Measurements from ENCODE around the gene FRS2. TPM values are rescaled to one million over a fixed set of nuclear protein-coding genes. Genes with fewer than 3 reads are reported as not detected.

The FRS2 gene
- polyA plus RNA-seq, 4 donors, result 42.7 to 54.7 (median 48.8) TPM

GRCh38 chr12:69523433-69524330, 53.5 kb downstream of the FRS2 start:
- no peak for DNase-seq (ENCODE audit: low read depth in 4 of 4, low spot score in 3 of 4)

DNA sequence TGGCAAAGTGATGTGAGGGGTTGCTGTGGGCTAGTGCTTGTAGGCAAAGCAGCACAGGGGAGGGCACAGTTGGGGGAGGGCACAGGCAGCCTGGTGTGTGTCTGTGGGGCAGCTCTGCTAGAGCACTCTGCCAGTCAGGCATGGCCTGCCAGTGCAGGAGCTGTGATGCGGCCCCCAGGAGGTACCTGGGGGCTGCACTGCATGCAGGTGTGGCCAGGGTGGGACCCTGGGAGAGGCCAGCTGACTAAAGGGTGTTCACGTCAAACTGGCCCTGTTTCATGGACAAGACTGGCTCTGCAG, 54.1 kb downstream of the FRS2 start:
- DNase-seq (ENCODE audit: low read depth in 4 of 4, low spot score in 3 of 4), result no peak

- DNase-seq (ENCODE audit: low read depth in 4 of 4, low spot score in 3 of 4), result no peak
Measured at GRCh38 chr12:69524755-69525469, 54.7 kb downstream of the FRS2 start.

DNA sequence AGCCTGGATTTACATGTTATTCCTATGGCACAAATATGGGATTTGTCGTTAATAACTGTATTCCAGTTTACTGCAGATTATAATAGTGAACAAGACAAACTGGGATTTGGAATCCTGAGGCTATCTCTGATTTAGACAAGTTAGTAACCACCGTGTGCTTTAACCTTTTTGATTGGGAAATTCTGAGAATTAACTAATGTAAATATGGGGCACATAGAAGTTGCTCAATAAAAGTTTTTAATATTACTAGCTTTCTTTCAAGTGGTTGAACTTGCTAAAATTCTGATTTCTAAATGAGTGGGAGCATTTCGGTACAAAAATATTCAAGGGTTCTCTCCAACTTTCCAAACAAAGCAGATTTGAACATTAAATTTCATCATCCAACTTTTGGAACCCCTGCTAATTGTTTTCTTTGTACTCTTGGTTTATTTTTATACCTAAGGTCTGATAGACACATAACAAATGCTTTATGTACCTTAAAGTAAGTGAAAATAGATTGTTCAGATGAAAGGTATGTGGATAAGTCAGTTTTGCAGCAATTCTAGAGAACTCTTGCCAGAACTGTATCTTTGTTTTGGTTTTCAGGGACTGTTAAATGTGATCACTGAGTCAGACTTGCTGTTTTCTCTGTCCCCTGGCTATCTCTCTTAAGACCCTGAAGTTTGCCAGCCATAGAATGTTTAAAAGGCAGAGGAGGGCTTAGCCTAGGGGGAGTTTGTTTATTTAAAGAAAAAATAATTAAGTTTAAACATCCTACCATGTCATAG, 57.5 kb downstream of the FRS2 start:
- no peak for DNase-seq (ENCODE audit: low read depth in 4 of 4, low spot score in 3 of 4)

DNA sequence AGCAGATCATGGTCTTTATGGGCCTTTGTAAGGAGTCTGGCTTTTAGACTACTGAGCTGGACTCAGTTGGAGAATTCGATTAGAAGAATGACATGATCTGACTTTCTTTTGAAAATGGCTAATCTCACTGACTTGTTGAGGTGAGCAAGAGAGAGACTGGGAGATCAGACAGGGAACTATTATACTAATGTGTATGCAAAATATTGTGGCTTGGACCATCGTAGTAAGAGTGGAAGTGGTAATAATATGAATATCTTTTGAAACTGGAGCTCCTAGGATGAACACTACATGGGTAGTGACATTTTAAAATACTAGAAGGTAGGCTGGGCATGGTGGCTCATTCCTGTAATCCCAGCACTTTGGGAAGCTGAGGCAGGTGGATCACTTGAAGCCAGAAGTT, 58.8 kb downstream of the FRS2 start:
- no peak for DNase-seq (ENCODE audit: low read depth in 4 of 4, low spot score in 3 of 4)

DNA sequence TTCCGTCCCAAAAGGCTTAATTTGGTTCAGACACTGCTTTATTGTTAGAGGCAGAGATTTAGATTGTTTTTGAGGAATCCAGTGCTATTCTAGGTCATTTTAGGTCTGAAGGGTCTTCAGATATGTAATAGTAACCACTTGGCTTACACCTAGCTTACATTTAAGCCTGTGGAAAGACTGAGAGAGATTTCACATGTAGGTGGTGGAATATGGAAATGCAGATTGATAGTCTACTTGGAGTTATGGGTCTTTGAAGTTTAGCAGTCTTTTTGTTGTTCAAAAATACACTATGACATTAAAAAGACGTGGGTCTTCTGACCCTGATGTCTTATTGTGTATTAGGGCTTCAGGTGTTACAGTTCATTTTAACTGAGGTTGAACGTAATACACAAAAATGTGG, 63.7 kb downstream of the FRS2 start:
- DNase-seq (ENCODE audit: low read depth in 4 of 4, low spot score in 3 of 4), result no peak

DNA sequence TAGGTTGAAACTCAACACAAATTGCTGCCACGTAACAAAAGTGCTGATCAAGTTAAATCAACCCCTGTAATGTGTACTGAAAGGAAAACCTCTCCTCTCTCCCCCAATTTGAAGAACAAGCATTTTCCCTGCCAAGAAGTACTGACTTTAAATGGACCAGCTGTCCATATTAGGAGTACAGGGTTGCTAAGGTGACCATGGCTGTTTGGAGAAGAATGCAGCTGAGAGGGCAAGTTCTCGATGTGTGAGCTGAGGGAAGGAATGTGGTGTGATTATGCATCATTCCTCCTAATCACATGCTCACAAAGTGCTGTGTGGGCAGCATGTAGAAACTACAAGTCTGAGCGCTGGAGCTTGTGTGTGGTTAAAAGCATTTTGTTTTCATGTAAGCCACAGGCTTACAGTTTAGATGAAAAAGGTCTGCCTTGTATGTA, 64.2 kb downstream of the FRS2 start:
- peak; percentile 64 to 81 (median 73) for DNase-seq (ENCODE audit: low read depth in 4 of 4, low spot score in 3 of 4)

- no peak for DNase-seq (ENCODE audit: low read depth in 4 of 4, low spot score in 3 of 4)
Measured at GRCh38 chr12:69540987-69541386, 70.8 kb downstream of the FRS2 start.

DNA sequence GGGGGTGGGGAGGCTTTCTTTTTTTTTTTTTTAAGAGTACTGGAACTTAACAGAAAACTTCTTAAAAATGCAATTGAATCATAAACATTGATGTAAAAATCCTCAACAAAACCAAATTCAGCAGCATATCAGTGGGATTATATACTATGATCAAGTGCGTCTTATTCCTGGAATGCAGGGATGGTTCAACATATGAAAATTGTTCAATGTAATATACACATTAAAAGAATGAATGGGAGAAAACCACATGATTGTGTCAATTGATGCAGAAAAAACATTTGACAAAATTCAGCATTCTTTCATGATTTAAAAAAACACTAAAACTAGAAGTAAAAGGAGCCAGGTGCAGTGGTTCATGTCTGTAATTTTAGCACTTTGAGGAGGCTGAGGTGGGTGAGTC, 73.9 kb downstream of the FRS2 start:
- DNase-seq (ENCODE audit: low read depth in 4 of 4, low spot score in 3 of 4), result no peak

- no peak for DNase-seq (ENCODE audit: low read depth in 4 of 4, low spot score in 3 of 4)
Measured at GRCh38 chr12:69545081-69545480, 74.9 kb downstream of the FRS2 start.

GRCh38 chr12:69546693-69547438, 76.7 kb downstream of the FRS2 start:
- no peak for DNase-seq (ENCODE audit: low read depth in 4 of 4, low spot score in 3 of 4)

- no peak for DNase-seq (ENCODE audit: low read depth in 4 of 4, low spot score in 3 of 4)
Measured at GRCh38 chr12:69548687-69549086, 78.5 kb downstream of the FRS2 start.

GRCh38 chr12:69550569-69551350, 80.6 kb downstream of the FRS2 start:
- no peak for DNase-seq (ENCODE audit: low read depth in 4 of 4, low spot score in 3 of 4)

DNA sequence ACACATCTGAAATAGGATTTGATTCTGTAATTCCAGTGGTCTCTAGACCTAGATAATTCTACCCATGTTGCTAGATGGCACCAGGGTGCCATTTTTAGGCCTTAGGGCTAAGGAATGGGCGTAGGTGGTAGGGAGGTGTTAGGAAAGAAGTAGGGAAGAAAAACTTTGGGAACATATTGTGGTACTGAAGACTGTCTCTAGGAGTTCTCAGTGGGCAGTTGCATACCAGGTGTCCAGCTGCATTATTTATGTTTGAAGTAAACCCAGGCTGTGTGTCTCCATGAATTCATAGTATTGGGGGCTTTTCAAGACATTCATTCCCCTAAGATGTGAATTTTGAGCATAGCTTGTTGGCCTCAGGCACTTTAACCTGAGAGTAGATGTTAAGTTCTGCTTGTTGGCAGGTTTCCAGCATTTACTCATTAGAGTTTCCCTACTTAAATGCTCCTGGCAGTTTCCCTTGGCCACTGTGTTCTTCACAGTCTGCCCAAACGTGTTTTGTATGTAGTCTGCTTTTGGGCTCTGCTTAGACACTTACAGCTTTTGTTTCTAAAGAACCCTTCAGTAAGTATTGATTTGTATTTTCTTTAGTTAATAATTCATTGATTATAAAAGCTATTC, 83.5 kb downstream of the FRS2 start:
- DNase-seq (ENCODE audit: low read depth in 4 of 4, low spot score in 3 of 4), result peak in 3 of 4 donors; percentile 14 to 22 (median 22)

GRCh38 chr12:69555461-69555860, 85.3 kb downstream of the FRS2 start:
- DNase-seq (ENCODE audit: low read depth in 4 of 4, low spot score in 3 of 4), result no peak

- DNase-seq (ENCODE audit: low read depth in 4 of 4, low spot score in 3 of 4), result no peak
Measured at GRCh38 chr12:69556383-69556782, 86.2 kb downstream of the FRS2 start.

GRCh38 chr12:69563166-69563762, 93.1 kb downstream of the FRS2 start:
- no peak for DNase-seq (ENCODE audit: low read depth in 4 of 4, low spot score in 3 of 4)

- DNase-seq (ENCODE audit: low read depth in 4 of 4, low spot score in 3 of 4), result no peak
Measured at GRCh38 chr12:69566603-69567002, 96.4 kb downstream of the FRS2 start.

- no peak for DNase-seq (ENCODE audit: low read depth in 4 of 4, low spot score in 3 of 4)
Measured at GRCh38 chr12:69569236-69569635, 99.0 kb downstream of the FRS2 start.

All from left renal pelvis (tissue), 4 donors.